CD4-positive, alpha-beta T cell treated with Interleukin-17A for 4 hours (primary cell): ENCODE data around the gene KIFC3.

Source experiments
- DNase-seq: peaks from one replicate; pipeline ENCODE4 v3.0.0-alpha.2; 2020; ENCODE audit warnings: mixed read lengths

Gene KIFC3

GRCh38 chr16:57764341-57765159 lies 37.7 kb downstream of the KIFC3 start:
- no peak for DNase-seq

GRCh38 chr16:57764006-57764340 lies 38.3 kb downstream of the KIFC3 start:
- DNase-seq = no peak

- DNase-seq = no peak
These were observed 38.8 kb downstream of the KIFC3 start for GRCh38 chr16:57763285-57764005.

- DNase-seq = no peak
These were observed 39.8 kb downstream of the KIFC3 start for GRCh38 chr16:57762365-57763040.

GRCh38 chr16:57761957-57762356 lies 40.3 kb downstream of the KIFC3 start:
- no peak for DNase-seq

GRCh38 chr16:57761301-57761700 lies 41.0 kb downstream of the KIFC3 start:
- no peak for DNase-seq

- no peak for DNase-seq
These were observed 41.7 kb downstream of the KIFC3 start for GRCh38 chr16:57760357-57761160.

- no peak for DNase-seq
These were observed 42.5 kb downstream of the KIFC3 start for GRCh38 chr16:57759541-57760356.

- DNase-seq = no peak
These were observed 43.2 kb downstream of the KIFC3 start for GRCh38 chr16:57759131-57759530.

- no peak for DNase-seq
These were observed 43.8 kb downstream of the KIFC3 start for GRCh38 chr16:57758331-57759117.

- DNase-seq = no peak
These were observed 44.4 kb downstream of the KIFC3 start for GRCh38 chr16:57757883-57758282.

- peak; percentile 92 for DNase-seq
These were observed 44.9 kb downstream of the KIFC3 start for GRCh38 chr16:57757326-57757786.

- no peak for DNase-seq
These were observed 45.6 kb downstream of the KIFC3 start for GRCh38 chr16:57756424-57757325.

- no peak for DNase-seq
These were observed 46.4 kb downstream of the KIFC3 start for GRCh38 chr16:57755726-57756423.

- DNase-seq = no peak
These were observed 47.1 kb downstream of the KIFC3 start for GRCh38 chr16:57755061-57755684.

GRCh38 chr16:57754354-57755060 lies 47.8 kb downstream of the KIFC3 start:
- DNase-seq = no peak

- no peak for DNase-seq
These were observed 48.6 kb downstream of the KIFC3 start for GRCh38 chr16:57753448-57754353.
